IMR-90 (cell line): ENCODE results near the gene SH3BP2. TPM values are rescaled to one million over a fixed set of nuclear protein-coding genes. Genes with fewer than 3 reads are reported as not detected.

Experiments
- ATAC-seq: fragments of 200-7000 bp; cut with Tn5 transposase; 2 replicates; pipeline ENCODE4 v1.9.1; 2020; ENCODE audit warnings: low read depth, mild to moderate bottlenecking, moderate library complexity
- BruUV-seq: library from RNA; stranded (reverse); fragments of 400-500 nt; replicated peaks from 2 replicates; lab custom pipeline; 2021; lab: Mats Ljungman, UMichigan
- CTCF ChIA-PET: fragments of 300-600 bp; formaldehyde crosslinking; extraction: SDS; loops from one replicate; lab custom pipeline; 2021; ENCODE audit warnings: antibody characterized with exemption; lab: Yijun Ruan, JAX
- POLR2A ChIA-PET: fragments of 300-600 bp; sonication (Branson Sonifier 250); formaldehyde crosslinking; loops from one replicate; lab custom pipeline; 2022; ENCODE audit warnings: antibody characterized with exemption; ENCODE audit not compliant: unreplicated experiment; lab: Charles Lee
- DNase-seq: peaks from one replicate; pipeline ENCODE4 v3.0.0; 2013
- H2AFZ ChIP-seq: replicated peaks from 2 replicates; pipeline ENCODE3; 2013; ENCODE audit warnings: low read length, mild to moderate bottlenecking; ENCODE audit not compliant: poor library complexity
- H2AK5ac ChIP-seq: 2 replicates; pipeline ENCODE4 v1.6.1; 2013; ENCODE audit warnings: low read depth, low read length, inconsistent platforms
- H2AK9ac ChIP-seq: replicated peaks from 2 replicates; pipeline ENCODE3; 2013; ENCODE audit warnings: mild to moderate bottlenecking, low read depth, low read length, moderate library complexity; ENCODE audit not compliant: poor library complexity
- H2BK120ac ChIP-seq: 2 replicates; pipeline ENCODE4 v1.6.1; 2013; ENCODE audit warnings: low read depth, low read length, inconsistent platforms
- H2BK15ac ChIP-seq: 3 replicates; pipeline ENCODE4 v1.6.1; 2013; ENCODE audit warnings: low read depth, low read length, inconsistent platforms
- H2BK20ac ChIP-seq: 2 replicates; pipeline ENCODE4 v1.6.1; 2013; ENCODE audit warnings: low read depth, mild to moderate bottlenecking, inconsistent platforms, low read length, moderate library complexity
- H2BK5ac ChIP-seq: 2 replicates; pipeline ENCODE4 v1.6.1; 2013; ENCODE audit warnings: mild to moderate bottlenecking, low read depth, low read length, inconsistent platforms; ENCODE audit not compliant: poor library complexity, severe bottlenecking
- H3K14ac ChIP-seq: replicated peaks from 2 replicates; pipeline ENCODE4 v1.6.1; 2013; ENCODE audit warnings: low read depth, low read length, inconsistent platforms
- H3K18ac ChIP-seq: 2 replicates; pipeline ENCODE4 v1.6.1; 2013; ENCODE audit warnings: low read depth, low read length, control low read depth
- H3K23ac ChIP-seq: 2 replicates; pipeline ENCODE4 v1.6.1; 2013; ENCODE audit warnings: low read depth, low read length, inconsistent platforms
- H3K27ac ChIP-seq: 2 replicates; pipeline ENCODE4 v1.5.1; 2013; ENCODE audit warnings: mild to moderate bottlenecking, control low read depth, low read length; ENCODE audit not compliant: insufficient read depth
- H3K27me3 ChIP-seq: 2 replicates; pipeline ENCODE4 v1.6.1; 2013; ENCODE audit warnings: low read length; ENCODE audit not compliant: control insufficient read depth, insufficient read depth
- H3K36me3 ChIP-seq: 2 replicates; pipeline ENCODE4 v1.6.1; 2013; ENCODE audit warnings: low read length, mixed read lengths; ENCODE audit not compliant: control insufficient read depth, insufficient read depth
- H3K4ac ChIP-seq: 2 replicates; pipeline ENCODE4 v1.6.1; 2013; ENCODE audit warnings: low read depth, low read length, inconsistent platforms
- H3K4me1 ChIP-seq: 2 replicates; pipeline ENCODE4 v1.6.1; 2013; ENCODE audit warnings: low read length, mixed read lengths; ENCODE audit not compliant: control insufficient read depth, insufficient read depth
- H3K4me2 ChIP-seq: 2 replicates; pipeline ENCODE4 v1.6.1; 2013; ENCODE audit warnings: low read depth, mild to moderate bottlenecking, control low read depth, low read length, moderate library complexity
- H3K4me3 ChIP-seq: 2 replicates; pipeline ENCODE4 v1.5.1; 2013; ENCODE audit warnings: low read depth, mild to moderate bottlenecking, control low read depth, low read length, moderate library complexity; ENCODE audit not compliant: insufficient read depth
- H3K56ac ChIP-seq: 2 replicates; pipeline ENCODE4 v1.6.1; 2013; ENCODE audit warnings: low read length, inconsistent platforms; ENCODE audit not compliant: insufficient read depth; ENCODE audit errors: extremely low read depth
- H3K79me1 ChIP-seq, 2 experiments: 2 replicates each; pipeline ENCODE4 v1.6.1; 2013; ENCODE audit warnings: low read length in 2 of 2, inconsistent platforms in 1 of 2, low read depth in 1 of 2
- H3K9ac ChIP-seq: 2 replicates; pipeline ENCODE4 v1.6.1; 2013; ENCODE audit warnings: low read depth, low read length, control low read depth
- H3K9me1 ChIP-seq: 2 replicates; pipeline ENCODE4 v1.6.1; 2013; ENCODE audit warnings: low read length, inconsistent platforms; ENCODE audit not compliant: insufficient read depth
- H3K9me3 ChIP-seq: 2 replicates; pipeline ENCODE4 v1.6.1; 2013; ENCODE audit warnings: low read length; ENCODE audit not compliant: control insufficient read depth, insufficient read depth
- H4K20me1 ChIP-seq: 2 replicates; pipeline ENCODE4 v1.6.1; 2013; ENCODE audit warnings: low read length, inconsistent platforms; ENCODE audit not compliant: insufficient read depth
- H4K5ac ChIP-seq: 2 replicates; pipeline ENCODE4 v1.6.1; 2013; ENCODE audit warnings: mild to moderate bottlenecking, low read depth, low read length, control low read depth
- H4K8ac ChIP-seq, 2 experiments: 2 replicates each; pipeline ENCODE4 v1.6.1; 2013; ENCODE audit warnings: low read depth in 2 of 2, low read length in 2 of 2, control low read depth in 1 of 2, inconsistent platforms in 1 of 2
- H4K91ac ChIP-seq: 2 replicates; pipeline ENCODE4 v1.6.1; 2013; ENCODE audit warnings: low read depth, low read length, inconsistent platforms; ENCODE audit not compliant: insufficient read depth
- BHLHE40 ChIP-seq: fragments of 150-350 bp; IDR thresholded peaks from 2 replicates; pipeline ENCODE4 v1.6.1; 2016; ENCODE audit warnings: mild to moderate bottlenecking, low read depth, low read length
- CEBPB ChIP-seq: IDR thresholded peaks from 2 replicates; pipeline ENCODE4 v1.6.1; 2012; ENCODE audit warnings: low read depth, low read length, improper control_type of control experiment
- CHD1 ChIP-seq: IDR thresholded peaks from 2 replicates; pipeline ENCODE4 v1.6.1; 2012; ENCODE audit warnings: low read depth, low read length, improper control_type of control experiment
- CTCF ChIP-seq: conservative IDR thresholded peaks from 2 replicates; pipeline ENCODE4 v1.5.1; 2012; ENCODE audit warnings: mild to moderate bottlenecking, low read depth, low read length, improper control_type of control experiment
- FOS ChIP-seq: fragments of 150-350 bp; IDR thresholded peaks from 2 replicates; pipeline ENCODE4 v1.6.1; 2016; ENCODE audit warnings: low read depth, low read length
- MAFK ChIP-seq: IDR thresholded peaks from 2 replicates; pipeline ENCODE4 v1.6.1; 2012; ENCODE audit warnings: low read depth, low read length, improper control_type of control experiment
- MAZ ChIP-seq: IDR thresholded peaks from 2 replicates; pipeline ENCODE4 v1.6.1; 2012; ENCODE audit warnings: low read depth, mild to moderate bottlenecking, low read length, improper control_type of control experiment, moderate library complexity, borderline replicate concordance
- MXI1 ChIP-seq: IDR thresholded peaks from 2 replicates; pipeline ENCODE4 v1.6.1; 2012; ENCODE audit warnings: low read depth, mild to moderate bottlenecking, low read length, moderate library complexity, borderline replicate concordance
- NFE2L2 ChIP-seq: fragments of 150-350 bp; IDR thresholded peaks from 2 replicates; pipeline ENCODE4 v1.6.1; 2016; ENCODE audit warnings: low read depth, mild to moderate bottlenecking, low read length
- POLR2A ChIP-seq: IDR thresholded peaks from 2 replicates; pipeline ENCODE4 v1.6.1; 2012; ENCODE audit warnings: mild to moderate bottlenecking, low read depth, low read length
- RAD21 ChIP-seq: IDR thresholded peaks from 2 replicates; pipeline ENCODE4 v1.6.1; 2012; ENCODE audit warnings: low read length, improper control_type of control experiment
- RCOR1 ChIP-seq: IDR thresholded peaks from 2 replicates; pipeline ENCODE4 v1.6.1; 2012; ENCODE audit warnings: mild to moderate bottlenecking, low read length, improper control_type of control experiment; ENCODE audit not compliant: insufficient replicate concordance
- RFX5 ChIP-seq: IDR thresholded peaks from 2 replicates; pipeline ENCODE4 v1.8.0; 2012; ENCODE audit warnings: low read depth, mild to moderate bottlenecking, low read length, moderate library complexity
- SMC3 ChIP-seq: fragments of 150-350 bp; IDR thresholded peaks from 2 replicates; pipeline ENCODE4 v1.6.1; 2016; ENCODE audit warnings: low read depth, mild to moderate bottlenecking, antibody characterized with exemption, low read length, moderate library complexity
- WGBS, 2 experiments: methylation state at CpG; one replicate each; pipeline versions ENCODE4 v1.1.5 to v1.1.7; 2013; ENCODE audit warnings: missing lambda C conversion rate in 2 of 2; ENCODE audit not compliant: insufficient read length in 1 of 2; ENCODE audit errors: extremely low coverage in 2 of 2; 5-methylcytosine and 5-hydroxymethylcytosine counted together
- dilution Hi-C: fragments of 300-500 bp; cut with HindIII; formaldehyde crosslinking; loops from one replicate; pipeline ENCODE4 v1.14.3; 2018; ENCODE audit warnings: low sequenced_read_pairs; ENCODE audit not compliant: unreplicated experiment
- in situ Hi-C: fragments of 300-500 bp; cut with MboI; formaldehyde crosslinking; loops from 3 replicates; pipeline ENCODE4 v1.14.3; 2019; ENCODE audit warnings: low sequenced_read_pairs, inconsistent platforms, mixed read lengths
- intact Hi-C: fragments of 100-400 bp; cut with micrococcal nuclease; formaldehyde crosslinking; loops from 2 replicates; pipeline ENCODE4 v1.10.0; 2022
- polyA plus RNA-seq, 3 experiments: library from polyadenylated mRNA; depleted of rRNA; stranded (reverse); fragments of >200 nt; gene quantifications; 2 replicates each; pipeline ENCODE4 v1.2.3, GENCODE V29; 2012; ENCODE audit warnings: low replicate concordance in 1 of 3
- total RNA-seq: library from RNA; depleted of rRNA; stranded (reverse); fragments of >200 nt; gene quantifications from 2 replicates; pipeline ENCODE4 v1.2.3, GENCODE V29; 2012
- TF ChIP-seq, protein P1 (sequence below): fragments of 150-350 bp; IDR thresholded peaks from 2 replicates; pipeline ENCODE4 v1.6.1; 2017; ENCODE audit warnings: mild to moderate bottlenecking, antibody characterized with exemption, low read length, low read depth
- TF ChIP-seq, protein P2 (sequence below): fragments of 150-350 bp; IDR thresholded peaks from 2 replicates; pipeline ENCODE4 v1.6.1; 2016; ENCODE audit warnings: low read depth, mild to moderate bottlenecking, low read length, moderate library complexity, borderline replicate concordance

Gene SH3BP2
- total and polyA plus RNA-seq, 2 of the 4 experiments (the other 2 are of a cell fraction), result 9.0 to 37.2 TPM

- ATAC-seq, result no peak
- Histone ChIP-seq H3K18ac (no peak overlapping the region), H2BK5ac (no peak overlapping the region), H4K91ac (no peak overlapping the region), H3K9me1 (peaks cover 12% of the 10 kb centered on the region; the same call in 1 of the 2 replicates), H3K27me3 (no peaks in the 10 kb centered on the region), H2BK120ac (no peak overlapping the region), H3K36me3 (peaks cover 64% of the 10 kb centered on the region), H3K79me1 (peaks cover 8 to 19% of the 10 kb centered on the region in 2 experiments; a peak in 3 of 4 replicates), H3K9ac (no peak overlapping the region), H2BK15ac (no peak overlapping the region), H3K9me3 (no peaks in the 10 kb centered on the region), H2AFZ (peak overlapping the region; percentile 51), H3K23ac (no peak overlapping the region), H2BK20ac (no peak overlapping the region), H3K14ac (no peak overlapping the region), H2AK9ac (no peak overlapping the region), H3K4ac (no peak overlapping the region), H3K27ac (no peak overlapping the region), H2AK5ac (no peak overlapping the region), H3K4me3 (no peak overlapping the region), H3K56ac (no peak overlapping the region), H4K5ac (no peak overlapping the region), H3K4me1 (peaks cover 4% of the 10 kb centered on the region; the same call in 1 of the 2 replicates), H4K8ac (no peak overlapping the region), H4K20me1 (no peaks in the 10 kb centered on the region; the same call in 1 of the 2 replicates), H3K4me2 (no peak overlapping the region)
- dilution Hi-C loops, result no loop called here
- CTCF ChIA-PET, result no interaction called here
- no peak for DNase-seq
- BruUV-seq, result no TSS peak
- 100% methylated on average over 1 of the region's 19 CpGs; no CpG with 5 or more reads in 1 of the 2 experiments for WGBS, 2 experiments
- intact Hi-C loops, result no loop called here
- POLR2A ChIA-PET, result no interaction called here
- TF ChIP-seq, protein P1, sequence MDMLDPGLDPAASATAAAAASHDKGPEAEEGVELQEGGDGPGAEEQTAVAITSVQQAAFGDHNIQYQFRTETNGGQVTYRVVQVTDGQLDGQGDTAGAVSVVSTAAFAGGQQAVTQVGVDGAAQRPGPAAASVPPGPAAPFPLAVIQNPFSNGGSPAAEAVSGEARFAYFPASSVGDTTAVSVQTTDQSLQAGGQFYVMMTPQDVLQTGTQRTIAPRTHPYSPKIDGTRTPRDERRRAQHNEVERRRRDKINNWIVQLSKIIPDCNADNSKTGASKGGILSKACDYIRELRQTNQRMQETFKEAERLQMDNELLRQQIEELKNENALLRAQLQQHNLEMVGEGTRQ, result no peak
- TF ChIP-seq, protein P2, sequence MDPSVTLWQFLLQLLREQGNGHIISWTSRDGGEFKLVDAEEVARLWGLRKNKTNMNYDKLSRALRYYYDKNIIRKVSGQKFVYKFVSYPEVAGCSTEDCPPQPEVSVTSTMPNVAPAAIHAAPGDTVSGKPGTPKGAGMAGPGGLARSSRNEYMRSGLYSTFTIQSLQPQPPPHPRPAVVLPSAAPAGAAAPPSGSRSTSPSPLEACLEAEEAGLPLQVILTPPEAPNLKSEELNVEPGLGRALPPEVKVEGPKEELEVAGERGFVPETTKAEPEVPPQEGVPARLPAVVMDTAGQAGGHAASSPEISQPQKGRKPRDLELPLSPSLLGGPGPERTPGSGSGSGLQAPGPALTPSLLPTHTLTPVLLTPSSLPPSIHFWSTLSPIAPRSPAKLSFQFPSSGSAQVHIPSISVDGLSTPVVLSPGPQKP, result no peak
- TF ChIP-seq RCOR1, result no peak
- no peak for TF ChIP-seq MXI1
- no peak for TF ChIP-seq POLR2A
- no peak for TF ChIP-seq SMC3
- TF ChIP-seq MAZ, result no peak
- TF ChIP-seq NFE2L2, result no peak
- no peak for TF ChIP-seq MAFK
- TF ChIP-seq CEBPB, result no peak
- no peak for TF ChIP-seq RFX5
- no peak for TF ChIP-seq FOS
- no peak for TF ChIP-seq CHD1
- no peak for TF ChIP-seq BHLHE40
- TF ChIP-seq RAD21, result no peak
- no peak for TF ChIP-seq CTCF
- in situ Hi-C loops, result no loop called here
Observed at GRCh38 chr4:2832981-2833670, 40.2 kb downstream of the SH3BP2 start.
